Upper lobe of left lung (tissue), 6 donors: ENCODE results near the gene PLXNA1. TPM values are rescaled to one million over a fixed set of nuclear protein-coding genes. Genes with fewer than 3 reads are reported as not detected.

Experiments used
- ATAC-seq, 2 donors: fragments of 200-7000 bp; cut with Tn5 transposase; one replicate each; pipeline ENCODE4 v1.9.1; 2022; ENCODE audit warnings: mild to moderate bottlenecking in 2 of 2, moderate library complexity in 2 of 2; ENCODE audit not compliant: low FRiP score in 2 of 2
- DNase-seq, 2 donors: peaks; one replicate each; pipeline ENCODE4 v3.0.0-alpha.2; 2019 to 2020
- H3K27ac ChIP-seq, 4 donors: fragments of 200-600 bp; sonication (generic); one replicate each; pipeline ENCODE4 v1.5.1; 2016 to 2019
- H3K27me3 ChIP-seq, 4 donors: fragments of 200-600 bp; sonication (generic); one replicate each; pipeline ENCODE4 v1.5.1; 2017 to 2019
- H3K36me3 ChIP-seq, 4 donors: fragments of 200-600 bp; sonication (generic); one replicate each; pipeline ENCODE4 v1.5.1; 2016 to 2019
- H3K4me1 ChIP-seq, 4 donors: fragments of 200-600 bp; sonication (generic); one replicate each; pipeline ENCODE4 v1.5.1; 2018 to 2019
- H3K4me3 ChIP-seq, 4 donors: fragments of 200-600 bp; sonication (generic); one replicate each; pipeline ENCODE4 v1.5.1; 2017 to 2019; ENCODE audit warnings: mild to moderate bottlenecking in 2 of 4, moderate library complexity in 1 of 4
- H3K9me3 ChIP-seq, 4 donors: fragments of 200-600 bp; sonication (generic); one replicate each; pipeline ENCODE4 v1.5.1; 2018 to 2019
- EP300 ChIP-seq, 4 donors: sonication (generic); formaldehyde crosslinking; IDR thresholded peaks; one replicate each; pipeline ENCODE4 v1.5.1; 2017; ENCODE audit warnings: antibody characterized with exemption in 4 of 4, control low read depth in 2 of 4
- POLR2A ChIP-seq, 4 donors: fragments of 450-650 bp; IDR thresholded peaks; one replicate each; pipeline ENCODE4 v1.5.1; 2016 to 2017; ENCODE audit warnings: antibody characterized with exemption in 4 of 4, mild to moderate bottlenecking in 2 of 4
- POLR2AphosphoS5 ChIP-seq, 2 donors: sonication (generic); formaldehyde crosslinking; IDR thresholded peaks; one replicate each; pipeline ENCODE4 v1.5.1; 2017; ENCODE audit warnings: antibody characterized with exemption in 2 of 2
- WGBS, 2 donors: methylation state at CpG; one replicate each; pipeline ENCODE4 v1.1.5; 2017 to 2018; 5-methylcytosine and 5-hydroxymethylcytosine counted together
- total RNA-seq, 6 donors: library from RNA; depleted of rRNA in 4 of 6; stranded (reverse); fragments of >200 nt in 4 of 6; gene quantifications; one replicate each; pipeline versions ENCODE4 v1.1.0 to v1.2.1, GENCODE V29; 2016 to 2021
- TF ChIP-seq, protein P1 (sequence below), 6 experiments: fragments of 450-650 bp in 4 of 6; fragments of 200-600 bp in 2 of 6; sonication (generic) in 2 of 6; IDR thresholded peaks; one replicate each; pipeline ENCODE4 v1.5.1; 2016 to 2019; ENCODE audit warnings: antibody characterized with exemption in 6 of 6
- donor health status: DM: no; HTN: no; CAD: no; lungs with moderate emphysema.
- donor health status: DM: no; HTN: yes; CAD: no; lungs with severe emphysema.

PLXNA1 gene
- total RNA-seq, 6 donors from 2014 or later = 48.0 to 94.3 (median 73.7) TPM

DNA sequence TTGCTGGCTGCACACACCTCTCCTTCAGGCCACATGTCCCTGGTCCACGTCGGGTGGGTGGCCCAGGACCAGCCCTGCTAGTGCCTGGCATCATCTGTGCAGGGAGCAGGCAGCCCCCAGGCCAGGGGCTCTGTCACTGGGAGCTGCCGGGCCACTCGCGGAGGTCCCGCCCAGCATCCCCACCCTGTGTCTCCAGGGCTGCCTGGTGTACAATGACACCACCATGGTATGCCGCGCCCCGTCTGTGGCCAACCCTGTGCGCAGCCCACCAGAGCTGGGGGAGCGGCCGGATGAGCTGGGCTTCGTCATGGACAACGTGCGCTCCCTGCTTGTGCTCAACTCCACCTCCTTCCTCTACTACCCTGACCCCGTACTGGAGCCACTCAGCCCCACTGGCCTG, 34.3 kb downstream of the PLXNA1 start:
- 91% methylated on average over 10 of the region's 16 CpGs; no CpG with 5 or more reads in 1 of the 2 donors for WGBS, 2 donors

DNA sequence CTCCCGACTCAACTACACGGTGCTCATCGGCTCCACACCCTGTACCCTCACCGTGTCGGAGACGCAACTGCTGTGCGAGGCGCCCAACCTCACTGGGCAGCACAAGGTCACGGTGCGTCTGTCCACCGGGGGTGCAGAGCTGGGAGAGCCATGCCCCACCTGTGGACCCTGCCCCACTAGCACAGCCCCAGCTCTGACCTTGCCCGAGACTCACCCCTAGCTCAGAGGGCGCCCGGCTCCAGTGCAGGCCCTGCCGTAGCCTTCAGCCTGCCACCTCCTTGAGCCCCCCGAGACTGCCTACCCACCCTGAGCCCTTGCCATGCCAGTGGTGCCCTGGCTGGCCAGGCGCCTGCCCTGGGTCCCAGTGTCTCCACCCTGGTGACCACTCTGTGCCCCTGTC, 34.9 kb downstream of the PLXNA1 start:
- WGBS, 2 donors = 96 to 100% methylated on average over 4 to 15 of the region's 17 CpGs
- H3K27me3 ChIP-seq = no peaks in the 10 kb centered on the region
- DNase-seq (peak in 1 of 2 donors; percentile 76), ATAC-seq (no peak)
- H3K27ac ChIP-seq = no peak overlapping the region
- H3K9me3 ChIP-seq = no peaks in the 10 kb centered on the region
- peaks cover 13 to 98% (median 78%) of the 10 kb centered on the region in 4 donors for H3K36me3 ChIP-seq
- no peak for TF ChIP-seq POLR2AphosphoS5 (IDR thresholded peaks at IDR 0.05)
- no peak for TF ChIP-seq POLR2A (IDR thresholded peaks at IDR 0.05)
- TF ChIP-seq, protein P1, sequence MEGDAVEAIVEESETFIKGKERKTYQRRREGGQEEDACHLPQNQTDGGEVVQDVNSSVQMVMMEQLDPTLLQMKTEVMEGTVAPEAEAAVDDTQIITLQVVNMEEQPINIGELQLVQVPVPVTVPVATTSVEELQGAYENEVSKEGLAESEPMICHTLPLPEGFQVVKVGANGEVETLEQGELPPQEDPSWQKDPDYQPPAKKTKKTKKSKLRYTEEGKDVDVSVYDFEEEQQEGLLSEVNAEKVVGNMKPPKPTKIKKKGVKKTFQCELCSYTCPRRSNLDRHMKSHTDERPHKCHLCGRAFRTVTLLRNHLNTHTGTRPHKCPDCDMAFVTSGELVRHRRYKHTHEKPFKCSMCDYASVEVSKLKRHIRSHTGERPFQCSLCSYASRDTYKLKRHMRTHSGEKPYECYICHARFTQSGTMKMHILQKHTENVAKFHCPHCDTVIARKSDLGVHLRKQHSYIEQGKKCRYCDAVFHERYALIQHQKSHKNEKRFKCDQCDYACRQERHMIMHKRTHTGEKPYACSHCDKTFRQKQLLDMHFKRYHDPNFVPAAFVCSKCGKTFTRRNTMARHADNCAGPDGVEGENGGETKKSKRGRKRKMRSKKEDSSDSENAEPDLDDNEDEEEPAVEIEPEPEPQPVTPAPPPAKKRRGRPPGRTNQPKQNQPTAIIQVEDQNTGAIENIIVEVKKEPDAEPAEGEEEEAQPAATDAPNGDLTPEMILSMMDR (IDR thresholded peaks at IDR 0.05) = no peak
- TF ChIP-seq EP300 (IDR thresholded peaks at IDR 0.05) = no peak
- H3K4me3 ChIP-seq = no peak overlapping the region
- no peaks in the 10 kb centered on the region for H3K4me1 ChIP-seq

More for the DNA sequence above, 34.3 kb downstream of the PLXNA1 start:
- H3K27me3 ChIP-seq = no peaks in the 10 kb centered on the region
- H3K4me1 ChIP-seq = no peaks in the 10 kb centered on the region
- no peak overlapping the region for H3K27ac ChIP-seq
- H3K4me3 ChIP-seq = no peak overlapping the region
- TF ChIP-seq, protein P1 (IDR thresholded peaks at IDR 0.05) = no peak
- TF ChIP-seq EP300 (IDR thresholded peaks at IDR 0.05) = no peak
- DNase-seq = peak in 1 of 2 donors; percentile 76
- peaks cover 9 to 96% (median 78%) of the 10 kb centered on the region in 4 donors for H3K36me3 ChIP-seq
- H3K9me3 ChIP-seq = no peaks in the 10 kb centered on the region
- no peak for ATAC-seq

DNA sequence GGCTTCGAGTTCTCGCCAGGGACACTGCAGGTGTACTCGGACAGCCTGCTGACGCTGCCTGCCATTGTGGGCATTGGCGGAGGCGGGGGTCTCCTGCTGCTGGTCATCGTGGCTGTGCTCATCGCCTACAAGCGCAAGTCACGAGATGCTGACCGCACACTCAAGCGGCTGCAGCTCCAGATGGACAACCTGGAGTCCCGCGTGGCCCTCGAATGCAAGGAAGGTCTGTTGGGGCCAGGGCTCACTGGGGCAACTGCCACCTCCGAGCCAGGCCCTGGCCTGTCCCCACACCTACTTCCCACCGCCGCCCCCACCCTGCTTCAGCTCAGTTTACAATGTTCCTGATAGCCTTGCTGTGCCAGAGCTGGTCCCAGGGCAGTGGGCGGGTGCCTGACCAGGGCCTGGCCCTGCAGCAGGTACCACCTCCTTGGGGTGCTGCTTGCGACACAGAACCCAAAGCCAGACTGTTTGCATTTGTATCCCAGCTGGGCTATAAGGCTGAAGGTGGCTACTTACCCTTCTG, 35.5 kb downstream of the PLXNA1 start:
- peak in 1 of 2 donors; percentile 62 for DNase-seq
- Histone ChIP-seq H3K27ac (no peak overlapping the region), H3K27me3 (no peaks in the 10 kb centered on the region), H3K4me1 (no peaks in the 10 kb centered on the region), H3K36me3 (peaks cover 13 to 98% (median 80%) of the 10 kb centered on the region in 4 donors), H3K9me3 (no peaks in the 10 kb centered on the region), H3K4me3 (no peak overlapping the region)
- TF ChIP-seq, protein P1 (IDR thresholded peaks at IDR 0.05) = no peak
- no peak for TF ChIP-seq EP300 (IDR thresholded peaks at IDR 0.05)
- TF ChIP-seq POLR2A (IDR thresholded peaks at IDR 0.05) = no peak
- TF ChIP-seq POLR2AphosphoS5 (IDR thresholded peaks at IDR 0.05) = no peak
- WGBS, 2 donors = 93 to 95% methylated on average over 8 to 19 of the region's 20 CpGs
- ATAC-seq = no peak

- H3K36me3 ChIP-seq = peaks cover 13 to 92% (median 78%) of the 10 kb centered on the region in 4 donors
- TF ChIP-seq, protein P1 (IDR thresholded peaks at IDR 0.05) = no peak
- TF ChIP-seq EP300 (IDR thresholded peaks at IDR 0.05) (no peak), POLR2AphosphoS5 (IDR thresholded peaks at IDR 0.05) (no peak), POLR2A (IDR thresholded peaks at IDR 0.05) (no peak)
- H3K27me3 ChIP-seq = no peaks in the 10 kb centered on the region
- no peak overlapping the region for H3K4me3 ChIP-seq
- ATAC-seq = no peak
- peak in 1 of 2 donors; percentile 39 for DNase-seq
- no peaks in the 10 kb centered on the region for H3K4me1 ChIP-seq
- whole genome bisulfite sequencing, 2 donors = 88 to 89% methylated on average over 4 to 8 of the region's 8 CpGs
- no peaks in the 10 kb centered on the region for H3K9me3 ChIP-seq
- no peak overlapping the region for H3K27ac ChIP-seq
Measured at GRCh38 chr3:127019449-127019848, 36.5 kb downstream of the PLXNA1 start.

- Histone ChIP-seq H3K4me3 (no peak overlapping the region), H3K4me1 (no peaks in the 10 kb centered on the region), H3K36me3 (peaks cover 13 to 82% (median 69%) of the 10 kb centered on the region in 4 donors), H3K9me3 (no peaks in the 10 kb centered on the region), H3K27me3 (no peaks in the 10 kb centered on the region), H3K27ac (no peak overlapping the region)
- peak in 1 of 2 donors; percentile 76 for DNase-seq
- WGBS, 2 donors = 90% methylated on average over 2 of the region's 13 CpGs; no CpG with 5 or more reads in 1 of the 2 donors
- no peak for TF ChIP-seq POLR2AphosphoS5 (IDR thresholded peaks at IDR 0.05)
- no peak for TF ChIP-seq POLR2A (IDR thresholded peaks at IDR 0.05)
- ATAC-seq = no peak
Measured at GRCh38 chr3:127020543-127020942, 37.6 kb downstream of the PLXNA1 start.
